H9 (cell line): ENCODE results near the gene DSC2. TPM values are rescaled to one million over a fixed set of nuclear protein-coding genes. Genes with fewer than 3 reads are reported as not detected.

Experiments used
- DNase-seq: peaks from one replicate; pipeline ENCODE4 v3.0.0-alpha.2; 2017
- H2AFZ ChIP-seq: one replicate; pipeline ENCODE4 v1.6.1; 2013; ENCODE audit warnings: mild to moderate bottlenecking, low read length, control low read depth, moderate library complexity
- H2AK5ac ChIP-seq: 2 replicates; pipeline ENCODE4 v1.6.1; 2013; ENCODE audit warnings: low read length, control low read depth, mixed read lengths; ENCODE audit not compliant: insufficient read length
- H2BK120ac ChIP-seq: one replicate; pipeline ENCODE4 v1.6.1; 2013; ENCODE audit warnings: low read depth, mild to moderate bottlenecking, low read length, control low read depth, inconsistent platforms; ENCODE audit not compliant: poor library complexity, severe bottlenecking
- H2BK12ac ChIP-seq: 2 replicates; pipeline ENCODE4 v1.6.1; 2013; ENCODE audit warnings: low read length, control low read depth, mixed read lengths, low read depth; ENCODE audit not compliant: insufficient read length
- H2BK15ac ChIP-seq: 2 replicates; pipeline ENCODE4 v1.6.1; 2013; ENCODE audit warnings: low read depth, low read length, control low read depth
- H2BK20ac ChIP-seq: one replicate; pipeline ENCODE4 v1.6.1; 2013; ENCODE audit warnings: low read depth, mild to moderate bottlenecking, low read length, control low read depth, inconsistent platforms; ENCODE audit not compliant: poor library complexity, severe bottlenecking
- H2BK5ac ChIP-seq: 2 replicates; pipeline ENCODE4 v1.6.1; 2013; ENCODE audit warnings: low read length, control low read depth, mixed read lengths; ENCODE audit not compliant: insufficient read length
- H3K14ac ChIP-seq: 2 replicates; pipeline ENCODE4 v1.6.1; 2013; ENCODE audit warnings: low read length, control low read depth; ENCODE audit not compliant: insufficient read depth
- H3K18ac ChIP-seq: 2 replicates; pipeline ENCODE4 v1.6.1; 2013; ENCODE audit warnings: low read depth, mild to moderate bottlenecking, mixed read lengths, low read length, control low read depth; ENCODE audit not compliant: insufficient read length
- H3K23ac ChIP-seq: 2 replicates; pipeline ENCODE4 v1.6.1; 2013; ENCODE audit warnings: low read length, control low read depth, mixed read lengths, low read depth; ENCODE audit not compliant: insufficient read length
- H3K23me2 ChIP-seq: 2 replicates; pipeline ENCODE4 v1.6.1; 2013; ENCODE audit warnings: low read depth, mild to moderate bottlenecking, mixed read lengths, low read length, control low read depth; ENCODE audit not compliant: insufficient read length, poor library complexity, severe bottlenecking
- H3K27ac ChIP-seq: 2 replicates; pipeline ENCODE4 v1.5.1; 2013; ENCODE audit warnings: low read length, control low read depth, mixed read lengths, low read depth; ENCODE audit not compliant: insufficient read length
- H3K27me3 ChIP-seq: 2 replicates; pipeline ENCODE4 v1.6.1; 2013; ENCODE audit warnings: low read length, control low read depth, inconsistent platforms; ENCODE audit not compliant: insufficient read depth
- H3K4ac ChIP-seq: 2 replicates; pipeline ENCODE4 v1.6.1; 2013; ENCODE audit warnings: low read depth, mild to moderate bottlenecking, control low read depth, inconsistent platforms, low read length, moderate library complexity
- H3K4me1 ChIP-seq: 2 replicates; pipeline ENCODE4 v1.6.1; 2013; ENCODE audit warnings: low read length, control low read depth, inconsistent platforms; ENCODE audit not compliant: insufficient read depth
- H3K4me2 ChIP-seq: 2 replicates; pipeline ENCODE4 v1.6.1; 2013; ENCODE audit warnings: low read length, control low read depth, mixed read lengths; ENCODE audit not compliant: insufficient read length, insufficient read depth
- H3K56ac ChIP-seq: 2 replicates; pipeline ENCODE4 v1.6.1; 2013; ENCODE audit warnings: low read depth, mild to moderate bottlenecking, mixed read lengths, low read length, control low read depth; ENCODE audit not compliant: insufficient read length
- H3K79me1 ChIP-seq: 2 replicates; pipeline ENCODE4 v1.6.1; 2013; ENCODE audit warnings: low read depth, mild to moderate bottlenecking, moderate library complexity, low read length, control low read depth, inconsistent platforms; ENCODE audit not compliant: insufficient read depth, poor library complexity, severe bottlenecking
- H3K79me2 ChIP-seq: 2 replicates; pipeline ENCODE4 v1.6.1; 2013; ENCODE audit warnings: low read length, control low read depth, inconsistent platforms; ENCODE audit not compliant: insufficient read depth
- H3K9ac ChIP-seq: 2 replicates; pipeline ENCODE4 v1.6.1; 2013; ENCODE audit warnings: low read length, control low read depth, mixed read lengths; ENCODE audit not compliant: insufficient read length; ENCODE audit errors: extremely low read depth
- H3K9me3 ChIP-seq: one replicate; pipeline ENCODE4 v1.6.1; 2013; ENCODE audit warnings: low read depth, low read length, inconsistent platforms; ENCODE audit not compliant: control insufficient read depth
- H3T11ph ChIP-seq: one replicate; pipeline ENCODE4 v1.6.1; 2013; ENCODE audit warnings: mild to moderate bottlenecking, low read length, control low read depth, inconsistent platforms
- H4K20me1 ChIP-seq: one replicate; pipeline ENCODE4 v1.6.1; 2013; ENCODE audit not compliant: control insufficient read depth, insufficient read length, insufficient read depth
- H4K5ac ChIP-seq: 2 replicates; pipeline ENCODE4 v1.6.1; 2013; ENCODE audit warnings: low read depth, mild to moderate bottlenecking, mixed read lengths, low read length, control low read depth; ENCODE audit not compliant: insufficient read length
- H4K8ac ChIP-seq: replicated peaks from 2 replicates; pipeline ENCODE4 v1.6.1; 2013; ENCODE audit warnings: low read length, control low read depth, mixed read lengths, low read depth; ENCODE audit not compliant: insufficient read length
- H4K91ac ChIP-seq: 2 replicates; pipeline ENCODE4 v1.6.1; 2013; ENCODE audit warnings: low read depth, mild to moderate bottlenecking, moderate library complexity, mixed read lengths, low read length, control low read depth; ENCODE audit not compliant: insufficient read length
- H3K27ac Mint-ChIP-seq, 3 experiments: 2 replicates in 2 of 3; 3 replicates in 1 of 3; pipeline ENCODE4 v1.8.0; 2020 to 2021; ENCODE audit warnings: mixed read lengths in 3 of 3, mild to moderate bottlenecking in 1 of 3, moderate library complexity in 1 of 3
- H3K27me3 Mint-ChIP-seq: 2 replicates; pipeline ENCODE4 v1.8.0; 2021; ENCODE audit warnings: low read depth, mild to moderate bottlenecking, moderate library complexity, mixed read lengths
- H3K36me3 Mint-ChIP-seq, 3 experiments: 2 replicates in 2 of 3; 3 replicates in 1 of 3; pipeline ENCODE4 v1.8.0; 2020 to 2021; ENCODE audit warnings: low read depth in 3 of 3, mixed read lengths in 3 of 3; ENCODE audit not compliant: insufficient read depth in 1 of 3
- H3K4me1 Mint-ChIP-seq, 2 experiments: 2 replicates each; pipeline ENCODE4 v1.8.0; 2020; ENCODE audit warnings: mixed read lengths in 2 of 2
- H3K4me3 Mint-ChIP-seq, 2 experiments: 2 replicates in 1 of 2; 3 replicates in 1 of 2; pipeline ENCODE4 v1.8.0; 2020 to 2021; ENCODE audit warnings: mild to moderate bottlenecking in 2 of 2, mixed read lengths in 2 of 2, moderate library complexity in 1 of 2
- H3K9me3 Mint-ChIP-seq, 2 experiments: 2 replicates in 1 of 2; 3 replicates in 1 of 2; pipeline ENCODE4 v1.8.0; 2020; ENCODE audit warnings: mild to moderate bottlenecking in 2 of 2, mixed read lengths in 2 of 2, moderate library complexity in 1 of 2
- WGBS: extraction: QIAGEN DNeasy Blood & Tissue Kit; methylation state at CpG from one replicate; pipeline ENCODE4 v1.1.7; 2013; ENCODE audit warnings: missing lambda C conversion rate, low lambda C conversion rate, mixed read lengths; ENCODE audit not compliant: insufficient read length; ENCODE audit errors: extremely low coverage; 5-methylcytosine and 5-hydroxymethylcytosine counted together
- total RNA-seq: library from RNA; stranded (reverse); gene quantifications from 2 replicates; pipeline ENCODE4 v1.2.1, GENCODE V29; 2021
- TF ChIP-seq, protein P1 (sequence below): fragments of 200-600 bp; sonication (generic); conservative IDR thresholded peaks from 3 replicates; pipeline ENCODE4 v1.8.0; 2021; ENCODE audit warnings: antibody characterized with exemption, mild to moderate bottlenecking

The DSC2 gene
- total RNA-seq, 1 experiment from 2014 or later: 26.1 TPM

DNA sequence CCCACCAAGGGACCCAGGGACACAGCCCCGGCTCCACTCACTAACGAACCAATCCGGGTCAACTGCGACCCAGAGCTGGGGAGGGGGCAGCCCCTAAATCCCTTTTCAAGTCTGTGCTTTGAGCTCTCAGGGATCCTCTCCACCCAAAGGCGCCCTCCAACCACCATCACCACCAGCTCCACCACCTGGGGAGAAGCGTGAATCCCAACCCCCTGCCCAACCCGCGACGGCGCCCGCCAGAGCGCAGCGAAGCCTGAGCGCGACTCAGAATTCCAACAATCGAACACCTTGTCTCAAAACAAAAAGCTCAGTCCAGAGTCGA is 60.2 kb downstream of the DSC2 start:
- H2BK5ac ChIP-seq: no peak overlapping the region
- H4K91ac ChIP-seq: no peak overlapping the region
- H3K56ac ChIP-seq: no peak overlapping the region
- H3K4me1 Mint-ChIP-seq: peaks cover 25 to 28% of the 10 kb centered on the region in 2 experiments
- H3K4me1 ChIP-seq: peaks cover 3% of the 10 kb centered on the region; the same call in 1 of the 2 replicates
- no peak overlapping the region for H4K5ac ChIP-seq
- peaks cover 0 to 2% of the 10 kb centered on the region in 2 experiments; a peak in 2 of 5 replicates for H3K9me3 Mint-ChIP-seq
- no peaks in the 10 kb centered on the region for H3K79me2 ChIP-seq
- no CpG with 5 or more reads among the region's 17 CpGs for WGBS
- no peak overlapping the region for H2AK5ac ChIP-seq
- H3K27me3 Mint-ChIP-seq: peaks cover 87% of the 10 kb centered on the region
- H3K9ac ChIP-seq: peak overlapping the region; percentile 73
- no peaks in the 10 kb centered on the region for H3K9me3 ChIP-seq
- DNase-seq: no peak
- H3K4me2 ChIP-seq: peak overlapping the region; percentile 97
- H2BK15ac ChIP-seq: no peak overlapping the region
- TF ChIP-seq, protein P1, sequence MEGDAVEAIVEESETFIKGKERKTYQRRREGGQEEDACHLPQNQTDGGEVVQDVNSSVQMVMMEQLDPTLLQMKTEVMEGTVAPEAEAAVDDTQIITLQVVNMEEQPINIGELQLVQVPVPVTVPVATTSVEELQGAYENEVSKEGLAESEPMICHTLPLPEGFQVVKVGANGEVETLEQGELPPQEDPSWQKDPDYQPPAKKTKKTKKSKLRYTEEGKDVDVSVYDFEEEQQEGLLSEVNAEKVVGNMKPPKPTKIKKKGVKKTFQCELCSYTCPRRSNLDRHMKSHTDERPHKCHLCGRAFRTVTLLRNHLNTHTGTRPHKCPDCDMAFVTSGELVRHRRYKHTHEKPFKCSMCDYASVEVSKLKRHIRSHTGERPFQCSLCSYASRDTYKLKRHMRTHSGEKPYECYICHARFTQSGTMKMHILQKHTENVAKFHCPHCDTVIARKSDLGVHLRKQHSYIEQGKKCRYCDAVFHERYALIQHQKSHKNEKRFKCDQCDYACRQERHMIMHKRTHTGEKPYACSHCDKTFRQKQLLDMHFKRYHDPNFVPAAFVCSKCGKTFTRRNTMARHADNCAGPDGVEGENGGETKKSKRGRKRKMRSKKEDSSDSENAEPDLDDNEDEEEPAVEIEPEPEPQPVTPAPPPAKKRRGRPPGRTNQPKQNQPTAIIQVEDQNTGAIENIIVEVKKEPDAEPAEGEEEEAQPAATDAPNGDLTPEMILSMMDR: no peak
- peak overlapping the region; percentile 76 to 97 for H3K4me3 Mint-ChIP-seq
- no peak overlapping the region for H2BK20ac ChIP-seq
- no peak overlapping the region for H3T11ph ChIP-seq
- H2AFZ ChIP-seq: no peak overlapping the region
- H3K79me1 ChIP-seq: no peaks in the 10 kb centered on the region
- H3K23me2 ChIP-seq: peaks cover 23% of the 10 kb centered on the region
- no peaks in the 10 kb centered on the region for H4K20me1 ChIP-seq
- peak overlapping the region; percentile 75 for H3K18ac ChIP-seq
- peak overlapping the region; percentile 31 for H2BK12ac ChIP-seq
- no peak overlapping the region for H3K23ac ChIP-seq
- H3K14ac ChIP-seq: peak overlapping the region; percentile 66
- no peak overlapping the region for H3K27ac ChIP-seq
- no peak overlapping the region for H3K27ac Mint-ChIP-seq
- H3K27me3 ChIP-seq: peaks cover 37% of the 10 kb centered on the region
- no peak overlapping the region for H3K4ac ChIP-seq
- H3K36me3 Mint-ChIP-seq: no peaks in the 10 kb centered on the region; a peak in 1 of 7 replicates
- no peak overlapping the region for H4K8ac ChIP-seq
- H2BK120ac ChIP-seq: no peak overlapping the region
